ENCODE data around the gene CYP39A1.

DNA sequence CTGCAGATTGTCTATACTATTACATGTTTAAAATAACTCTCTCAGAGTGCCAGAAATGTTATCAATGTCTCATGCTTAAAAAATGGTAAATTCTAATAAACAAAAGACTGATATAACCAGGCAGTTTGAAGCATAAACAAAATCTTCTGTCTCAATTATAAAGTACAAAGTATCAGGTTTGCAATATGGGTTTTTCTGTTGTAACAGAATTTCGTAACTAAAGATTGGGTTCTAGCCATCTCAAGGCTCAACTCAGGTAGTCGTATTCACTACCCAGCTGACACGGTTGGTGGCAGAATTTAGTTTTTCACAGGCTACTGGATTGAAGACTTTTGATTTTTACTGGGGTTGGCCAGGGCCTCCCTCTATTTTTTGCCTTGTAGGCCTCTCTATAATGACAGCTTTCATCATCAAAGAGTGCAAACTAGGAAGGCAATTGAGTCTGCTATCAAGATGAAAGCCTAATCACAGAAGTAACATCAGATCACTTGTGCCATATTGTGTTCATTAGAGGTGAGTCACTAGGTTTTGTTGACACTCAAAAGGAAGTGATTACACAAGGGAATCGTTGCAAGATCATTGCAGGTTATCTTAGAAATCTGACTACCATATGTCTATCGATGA is 3.6 kb downstream of the CYP39A1 start:
- TF ChIP-seq, protein P1, sequence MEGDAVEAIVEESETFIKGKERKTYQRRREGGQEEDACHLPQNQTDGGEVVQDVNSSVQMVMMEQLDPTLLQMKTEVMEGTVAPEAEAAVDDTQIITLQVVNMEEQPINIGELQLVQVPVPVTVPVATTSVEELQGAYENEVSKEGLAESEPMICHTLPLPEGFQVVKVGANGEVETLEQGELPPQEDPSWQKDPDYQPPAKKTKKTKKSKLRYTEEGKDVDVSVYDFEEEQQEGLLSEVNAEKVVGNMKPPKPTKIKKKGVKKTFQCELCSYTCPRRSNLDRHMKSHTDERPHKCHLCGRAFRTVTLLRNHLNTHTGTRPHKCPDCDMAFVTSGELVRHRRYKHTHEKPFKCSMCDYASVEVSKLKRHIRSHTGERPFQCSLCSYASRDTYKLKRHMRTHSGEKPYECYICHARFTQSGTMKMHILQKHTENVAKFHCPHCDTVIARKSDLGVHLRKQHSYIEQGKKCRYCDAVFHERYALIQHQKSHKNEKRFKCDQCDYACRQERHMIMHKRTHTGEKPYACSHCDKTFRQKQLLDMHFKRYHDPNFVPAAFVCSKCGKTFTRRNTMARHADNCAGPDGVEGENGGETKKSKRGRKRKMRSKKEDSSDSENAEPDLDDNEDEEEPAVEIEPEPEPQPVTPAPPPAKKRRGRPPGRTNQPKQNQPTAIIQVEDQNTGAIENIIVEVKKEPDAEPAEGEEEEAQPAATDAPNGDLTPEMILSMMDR (IDR thresholded peaks at IDR 0.05; ENCODE audit: poor library complexity) = no peak
- TF ChIP-seq EZH2 (IDR thresholded peaks at IDR 0.05; ENCODE audit: borderline replicate concordance) (no peak), EZH2phosphoT487 (IDR thresholded peaks at IDR 0.05; ENCODE audit: low read depth, severe bottlenecking, unreplicated experiment) (no peak)

All from hepatocyte (in vitro differentiated cells).